ENCODE results near the gene F7.

The F7 gene

GRCh38 chr13:113088691-113089020 is 16.9 kb upstream of the F7 start:
- TF ChIP-seq ZFX (IDR thresholded peaks at IDR 0.05; ENCODE audit: borderline replicate concordance) (no peak), CTCF (IDR thresholded peaks at IDR 0.05) (no peak)
- no peak overlapping the region for H3K27ac ChIP-seq

- no peak overlapping the region for H3K27ac ChIP-seq
- no peak for TF ChIP-seq ZFX (IDR thresholded peaks at IDR 0.05; ENCODE audit: borderline replicate concordance)
- TF ChIP-seq CTCF (IDR thresholded peaks at IDR 0.05): no peak
Observed at GRCh38 chr13:113089693-113090414, 15.7 kb upstream of the F7 start.

- no peak overlapping the region for H3K27ac ChIP-seq
- TF ChIP-seq ZFX (IDR thresholded peaks at IDR 0.05; ENCODE audit: borderline replicate concordance) (no peak), CTCF (IDR thresholded peaks at IDR 0.05) (no peak)
Observed at GRCh38 chr13:113090415-113090770, 15.2 kb upstream of the F7 start.

GRCh38 chr13:113090806-113091205 is 14.8 kb upstream of the F7 start:
- H3K27ac ChIP-seq: no peak overlapping the region
- TF ChIP-seq CTCF (IDR thresholded peaks at IDR 0.05) (no peak), ZFX (IDR thresholded peaks at IDR 0.05; ENCODE audit: borderline replicate concordance) (no peak)

GRCh38 chr13:113091211-113091771 is 14.3 kb upstream of the F7 start:
- TF ChIP-seq CTCF (IDR thresholded peaks at IDR 0.05) (no peak), ZFX (IDR thresholded peaks at IDR 0.05; ENCODE audit: borderline replicate concordance) (no peak)
- H3K27ac ChIP-seq: no peak overlapping the region

- no peak overlapping the region for H3K27ac ChIP-seq
- no peak for TF ChIP-seq ZFX (IDR thresholded peaks at IDR 0.05; ENCODE audit: borderline replicate concordance)
- TF ChIP-seq CTCF (IDR thresholded peaks at IDR 0.05): no peak
Observed at GRCh38 chr13:113091891-113092775, 13.5 kb upstream of the F7 start.

Data from 22Rv1 (cell line).